Parathyroid adenoma (tissue), 2 donors: ENCODE results near the gene KRTAP7-1.

ENCODE experiments used
- H2AFZ ChIP-seq: fragments of 300-600 bp; sonication (generic); one replicate; pipeline ENCODE4 v1.7.0; 2017; ENCODE audit warnings: antibody characterized with exemption, mild to moderate bottlenecking
- H3K27ac ChIP-seq: fragments of 300-600 bp; sonication (generic); one replicate; pipeline ENCODE4 v1.7.0; 2017
- H3K27me3 ChIP-seq: fragments of 300-600 bp; sonication (generic); one replicate; pipeline ENCODE4 v1.7.0; 2017; ENCODE audit warnings: low read length; ENCODE audit not compliant: control insufficient read depth, insufficient read depth
- H3K36me3 ChIP-seq: fragments of 300-600 bp; sonication (generic); one replicate; pipeline ENCODE4 v1.7.0; 2017; ENCODE audit warnings: low read length; ENCODE audit not compliant: control insufficient read depth, insufficient read depth
- H3K4me1 ChIP-seq: fragments of 300-600 bp; sonication (generic); one replicate; pipeline ENCODE4 v1.7.0; 2017; ENCODE audit warnings: control low read depth
- H3K4me2 ChIP-seq: fragments of 300-600 bp; sonication (generic); one replicate; pipeline ENCODE4 v1.7.0; 2017; ENCODE audit warnings: low read length
- H3K4me3 ChIP-seq: fragments of 300-600 bp; sonication (generic); one replicate; pipeline ENCODE4 v1.7.0; 2017; ENCODE audit warnings: low read depth, low read length
- H3K79me2 ChIP-seq: fragments of 300-600 bp; sonication (generic); one replicate; pipeline ENCODE4 v1.7.0; 2017; ENCODE audit warnings: control low read depth
- H3K9ac ChIP-seq: fragments of 300-600 bp; sonication (generic); one replicate; pipeline ENCODE4 v1.7.0; 2017; ENCODE audit warnings: mild to moderate bottlenecking
- H3K9me3 ChIP-seq: fragments of 300-600 bp; sonication (generic); one replicate; pipeline ENCODE4 v1.7.0; 2017; ENCODE audit warnings: low read length; ENCODE audit not compliant: control insufficient read depth
- CTCF ChIP-seq: fragments of 300-600 bp; sonication (generic); IDR thresholded peaks from one replicate; pipeline ENCODE4 v1.7.0; 2017; ENCODE audit warnings: antibody characterized with exemption, mild to moderate bottlenecking
- donor health status: primary hyperparathyroidism.

The KRTAP7-1 gene

GRCh38 chr21:30829659-30830058 lies at the start of gene KRTAP7-1:
KRTAP7-1 (minus strand) TSS chr21:30829759; CDS start chr21:30829698, 61 bp downstream.
- no peak within 1 kb of the TSS for H3K4me2 ChIP-seq
- H3K36me3 ChIP-seq = no peaks in the 10 kb centered on the region
- no peak within 1 kb of the TSS for H3K9ac ChIP-seq
- no peak within 1 kb of the TSS for H3K27ac ChIP-seq
- H3K9me3 ChIP-seq = no peaks in the 10 kb centered on the region
- no peak within 1 kb of the TSS for H3K4me3 ChIP-seq
- H2AFZ ChIP-seq = no peak within 1 kb of the TSS
- H3K27me3 ChIP-seq = no peaks in the 10 kb centered on the region
- no peaks in the 10 kb centered on the region for H3K79me2 ChIP-seq
- H3K4me1 ChIP-seq = no peaks in the 10 kb centered on the region
- no peak for TF ChIP-seq CTCF

GRCh38 chr21:30874526-30874925 lies 45.0 kb upstream of the KRTAP7-1 start:
- Histone ChIP-seq H3K4me2 (no peak overlapping the region), H3K4me3 (no peak overlapping the region), H3K79me2 (no peaks in the 10 kb centered on the region), H3K27ac (no peak overlapping the region), H3K27me3 (no peaks in the 10 kb centered on the region), H3K9me3 (no peaks in the 10 kb centered on the region), H3K4me1 (no peaks in the 10 kb centered on the region), H2AFZ (no peak overlapping the region), H3K9ac (no peak overlapping the region), H3K36me3 (no peaks in the 10 kb centered on the region)
- TF ChIP-seq CTCF = no peak

GRCh38 chr21:30847627-30848500 lies 18.3 kb upstream of the KRTAP7-1 start:
- Histone ChIP-seq H3K4me1 (no peaks in the 10 kb centered on the region), H3K79me2 (no peaks in the 10 kb centered on the region), H3K4me2 (no peak overlapping the region), H3K9ac (no peak overlapping the region), H3K27me3 (no peaks in the 10 kb centered on the region), H3K36me3 (no peaks in the 10 kb centered on the region), H3K27ac (no peak overlapping the region), H2AFZ (no peak overlapping the region), H3K9me3 (no peaks in the 10 kb centered on the region), H3K4me3 (no peak overlapping the region)
- no peak for TF ChIP-seq CTCF

- no peak overlapping the region for H3K27ac ChIP-seq
- H3K4me2 ChIP-seq = no peak overlapping the region
- H3K4me1 ChIP-seq = no peaks in the 10 kb centered on the region
- no peak overlapping the region for H3K9ac ChIP-seq
- no peaks in the 10 kb centered on the region for H3K79me2 ChIP-seq
- H3K36me3 ChIP-seq = no peaks in the 10 kb centered on the region
- no peak for TF ChIP-seq CTCF
- no peaks in the 10 kb centered on the region for H3K9me3 ChIP-seq
- H3K4me3 ChIP-seq = no peak overlapping the region
- no peak overlapping the region for H2AFZ ChIP-seq
- no peaks in the 10 kb centered on the region for H3K27me3 ChIP-seq
These were observed 13.4 kb upstream of the KRTAP7-1 start for GRCh38 chr21:30842990-30843389.

- Histone ChIP-seq H3K4me1 (no peaks in the 10 kb centered on the region), H2AFZ (no peak overlapping the region), H3K79me2 (no peaks in the 10 kb centered on the region), H3K9ac (no peak overlapping the region), H3K27ac (no peak overlapping the region), H3K4me2 (no peak overlapping the region), H3K4me3 (no peak overlapping the region), H3K27me3 (no peaks in the 10 kb centered on the region), H3K9me3 (no peaks in the 10 kb centered on the region), H3K36me3 (no peaks in the 10 kb centered on the region)
- TF ChIP-seq CTCF = no peak
These were observed 9.7 kb upstream of the KRTAP7-1 start for GRCh38 chr21:30839304-30839703.
